Stimulated activated naive B cell treated with anti-CD40 and anti-IgM and Interleukin-4, amounts not matched to agents 10 μg/mL and 1 μg/mL and 100 μg/mL, for 72 hours (primary cell): ENCODE measurements around the gene PLA2G4D.

Experiments
- ATAC-seq, 2 donors: fragments of 150-1000 bp; cut with Tn5 transposase; replicated peaks; 2 replicates each; pipeline ENCODE4 v1.10.0; 2021; ENCODE audit warnings: moderate library complexity in 1 of 2
- DNase-seq: peaks from one replicate; pipeline ENCODE4 v3.0.0; 2021
- H3K27ac Mint-ChIP-seq: one replicate; pipeline ENCODE4 v1.8.0; 2022; ENCODE audit warnings: mild to moderate bottlenecking, mixed read lengths
- H3K27me3 Mint-ChIP-seq, 2 donors: one replicate each; pipeline ENCODE4 v1.8.0; 2022; ENCODE audit warnings: mixed read lengths in 2 of 2
- H3K36me3 Mint-ChIP-seq, 2 donors: one replicate each; pipeline ENCODE4 v1.8.0; 2022; ENCODE audit warnings: mixed read lengths in 2 of 2, mild to moderate bottlenecking in 1 of 2
- H3K4me1 Mint-ChIP-seq, 2 donors: one replicate each; pipeline ENCODE4 v1.8.0; 2022; ENCODE audit warnings: mixed read lengths in 2 of 2, mild to moderate bottlenecking in 1 of 2
- H3K4me3 Mint-ChIP-seq, 2 donors: one replicate each; pipeline ENCODE4 v1.8.0; 2022; ENCODE audit warnings: mild to moderate bottlenecking in 2 of 2, mixed read lengths in 2 of 2, moderate library complexity in 1 of 2
- H3K9me3 Mint-ChIP-seq, 2 donors: one replicate each; pipeline ENCODE4 v1.8.0; 2022; ENCODE audit warnings: mixed read lengths in 2 of 2, mild to moderate bottlenecking in 1 of 2

Gene PLA2G4D

GRCh38 chr15:42094512-42094963 is at the start of gene PLA2G4D:
Gene PLA2G4D, minus strand, starts transcription at chr15:42094562. Its CDS starts 103 bp downstream, at chr15:42094459.
- Mint-ChIP-seq H3K36me3 (no peaks in the 10 kb centered on the region), H3K4me3 (no peak within 1 kb of the TSS), H3K27me3 (peaks cover 0 to 5% of the 10 kb centered on the region in 2 donors), H3K9me3 (no peaks in the 10 kb centered on the region), H3K4me1 (peaks cover 0 to 6% of the 10 kb centered on the region in 2 donors), H3K27ac (peak within 1 kb of the TSS; percentile 48)
- ATAC-seq = peak in 1 of 2 donors; percentile 12
- no peak for DNase-seq

GRCh38 chr15:42143356-42143755 is 49.0 kb upstream of the PLA2G4D start:
- DNase-seq (no peak), ATAC-seq (no peak)
- Mint-ChIP-seq H3K9me3 (no peaks in the 10 kb centered on the region), H3K27ac (no peak overlapping the region), H3K27me3 (peaks cover 0 to 13% of the 10 kb centered on the region in 2 donors), H3K4me1 (no peaks in the 10 kb centered on the region), H3K4me3 (no peak overlapping the region), H3K36me3 (no peaks in the 10 kb centered on the region)

- no peak overlapping the region for H3K27ac Mint-ChIP-seq
- no peak overlapping the region for H3K4me3 Mint-ChIP-seq
- no peak for ATAC-seq
- H3K4me1 Mint-ChIP-seq = no peaks in the 10 kb centered on the region
- DNase-seq = no peak
- H3K9me3 Mint-ChIP-seq = no peaks in the 10 kb centered on the region
- no peaks in the 10 kb centered on the region for H3K36me3 Mint-ChIP-seq
- peaks cover 0 to 13% of the 10 kb centered on the region in 2 donors for H3K27me3 Mint-ChIP-seq
These were observed 47.7 kb upstream of the PLA2G4D start for GRCh38 chr15:42141795-42142667.

- Mint-ChIP-seq H3K4me3 (no peak overlapping the region), H3K36me3 (no peaks in the 10 kb centered on the region), H3K27ac (no peak overlapping the region), H3K4me1 (no peaks in the 10 kb centered on the region), H3K27me3 (peaks cover 0 to 13% of the 10 kb centered on the region in 2 donors), H3K9me3 (no peaks in the 10 kb centered on the region)
- no peak for ATAC-seq
- DNase-seq = no peak
These were observed 46.9 kb upstream of the PLA2G4D start for GRCh38 chr15:42141246-42141645.

GRCh38 chr15:42140383-42141070 is 46.2 kb upstream of the PLA2G4D start:
- Mint-ChIP-seq H3K4me3 (no peak overlapping the region), H3K27ac (no peak overlapping the region), H3K4me1 (no peaks in the 10 kb centered on the region)

GRCh38 chr15:42139596-42139995 is 45.2 kb upstream of the PLA2G4D start:
- DNase-seq = no peak
- H3K4me1 Mint-ChIP-seq = no peaks in the 10 kb centered on the region
- no peak for ATAC-seq
- no peak overlapping the region for H3K27ac Mint-ChIP-seq
- no peak overlapping the region for H3K4me3 Mint-ChIP-seq
- H3K27me3 Mint-ChIP-seq = peaks cover 0 to 7% of the 10 kb centered on the region in 2 donors
- no peaks in the 10 kb centered on the region for H3K9me3 Mint-ChIP-seq
- H3K36me3 Mint-ChIP-seq = no peaks in the 10 kb centered on the region

More at GRCh38 chr15:42140383-42141070, 46.2 kb upstream of the PLA2G4D start:
- Mint-ChIP-seq H3K27me3 (peaks cover 0 to 13% of the 10 kb centered on the region in 2 donors), H3K36me3 (no peaks in the 10 kb centered on the region), H3K9me3 (no peaks in the 10 kb centered on the region)
- DNase-seq (no peak), ATAC-seq (no peak)

- H3K27ac Mint-ChIP-seq = no peak overlapping the region
- DNase-seq = no peak
These were observed 44.6 kb upstream of the PLA2G4D start for GRCh38 chr15:42138968-42139386.

GRCh38 chr15:42138411-42138810 is 44.0 kb upstream of the PLA2G4D start:
- DNase-seq (no peak), ATAC-seq (no peak)
- no peaks in the 10 kb centered on the region for H3K4me1 Mint-ChIP-seq
- no peak overlapping the region for H3K4me3 Mint-ChIP-seq
- H3K9me3 Mint-ChIP-seq = no peaks in the 10 kb centered on the region
- H3K36me3 Mint-ChIP-seq = no peaks in the 10 kb centered on the region
- peaks cover 5 to 7% of the 10 kb centered on the region in 2 donors for H3K27me3 Mint-ChIP-seq
- H3K27ac Mint-ChIP-seq = no peak overlapping the region

More at GRCh38 chr15:42138968-42139386, 44.6 kb upstream of the PLA2G4D start:
- H3K4me3 Mint-ChIP-seq = no peak overlapping the region
- ATAC-seq = no peak
- H3K9me3 Mint-ChIP-seq = no peaks in the 10 kb centered on the region
- H3K27me3 Mint-ChIP-seq = peaks cover 3 to 7% of the 10 kb centered on the region in 2 donors
- H3K36me3 Mint-ChIP-seq = no peaks in the 10 kb centered on the region
- no peaks in the 10 kb centered on the region for H3K4me1 Mint-ChIP-seq

GRCh38 chr15:42137461-42138261 is 43.3 kb upstream of the PLA2G4D start:
- H3K27ac Mint-ChIP-seq = no peak overlapping the region
- DNase-seq (no peak), ATAC-seq (no peak)
- peaks cover 5 to 7% of the 10 kb centered on the region in 2 donors for H3K27me3 Mint-ChIP-seq
- no peaks in the 10 kb centered on the region for H3K9me3 Mint-ChIP-seq
- no peaks in the 10 kb centered on the region for H3K36me3 Mint-ChIP-seq
- no peaks in the 10 kb centered on the region for H3K4me1 Mint-ChIP-seq
- H3K4me3 Mint-ChIP-seq = no peak overlapping the region

- ATAC-seq (no peak), DNase-seq (no peak)
- no peaks in the 10 kb centered on the region for H3K36me3 Mint-ChIP-seq
- peaks cover 3 to 5% of the 10 kb centered on the region in 2 donors for H3K27me3 Mint-ChIP-seq
- no peak overlapping the region for H3K4me3 Mint-ChIP-seq
- no peaks in the 10 kb centered on the region for H3K4me1 Mint-ChIP-seq
- no peak overlapping the region for H3K27ac Mint-ChIP-seq
- H3K9me3 Mint-ChIP-seq = no peaks in the 10 kb centered on the region
These were observed 42.2 kb upstream of the PLA2G4D start for GRCh38 chr15:42136513-42136912.

GRCh38 chr15:42135351-42135750 is 41.0 kb upstream of the PLA2G4D start:
- DNase-seq = no peak
- H3K9me3 Mint-ChIP-seq = no peaks in the 10 kb centered on the region
- peaks cover 1 to 5% of the 10 kb centered on the region in 2 donors for H3K27me3 Mint-ChIP-seq
- no peak overlapping the region for H3K4me3 Mint-ChIP-seq
- H3K36me3 Mint-ChIP-seq = no peaks in the 10 kb centered on the region
- ATAC-seq = no peak
- H3K4me1 Mint-ChIP-seq = no peaks in the 10 kb centered on the region
- H3K27ac Mint-ChIP-seq = no peak overlapping the region

GRCh38 chr15:42134617-42135245 is 40.4 kb upstream of the PLA2G4D start:
- Mint-ChIP-seq H3K27me3 (peaks cover 5% of the 10 kb centered on the region in 2 donors), H3K4me1 (no peaks in the 10 kb centered on the region), H3K27ac (no peak overlapping the region), H3K36me3 (no peaks in the 10 kb centered on the region), H3K4me3 (no peak overlapping the region), H3K9me3 (no peaks in the 10 kb centered on the region)
- DNase-seq (no peak), ATAC-seq (no peak)

GRCh38 chr15:42133886-42134502 is 39.6 kb upstream of the PLA2G4D start:
- Mint-ChIP-seq H3K27me3 (peaks cover 5% of the 10 kb centered on the region in 2 donors), H3K4me3 (no peak overlapping the region), H3K36me3 (no peaks in the 10 kb centered on the region), H3K9me3 (no peaks in the 10 kb centered on the region), H3K27ac (no peak overlapping the region), H3K4me1 (no peaks in the 10 kb centered on the region)
- ATAC-seq = peak; percentile 68 to 73
- peak; percentile 13 for DNase-seq
